Right hindlimb (tissue), 1 donor: ENCODE results near the gene CCDC187.
A peak's percentile ranks its signal among the peaks of the same experiment; 100 is the strongest.

Experiments used
- DNase-seq: peaks from one replicate; pipeline ENCODE4 v3.0.0-alpha.2; 2018

Gene CCDC187

DNA sequence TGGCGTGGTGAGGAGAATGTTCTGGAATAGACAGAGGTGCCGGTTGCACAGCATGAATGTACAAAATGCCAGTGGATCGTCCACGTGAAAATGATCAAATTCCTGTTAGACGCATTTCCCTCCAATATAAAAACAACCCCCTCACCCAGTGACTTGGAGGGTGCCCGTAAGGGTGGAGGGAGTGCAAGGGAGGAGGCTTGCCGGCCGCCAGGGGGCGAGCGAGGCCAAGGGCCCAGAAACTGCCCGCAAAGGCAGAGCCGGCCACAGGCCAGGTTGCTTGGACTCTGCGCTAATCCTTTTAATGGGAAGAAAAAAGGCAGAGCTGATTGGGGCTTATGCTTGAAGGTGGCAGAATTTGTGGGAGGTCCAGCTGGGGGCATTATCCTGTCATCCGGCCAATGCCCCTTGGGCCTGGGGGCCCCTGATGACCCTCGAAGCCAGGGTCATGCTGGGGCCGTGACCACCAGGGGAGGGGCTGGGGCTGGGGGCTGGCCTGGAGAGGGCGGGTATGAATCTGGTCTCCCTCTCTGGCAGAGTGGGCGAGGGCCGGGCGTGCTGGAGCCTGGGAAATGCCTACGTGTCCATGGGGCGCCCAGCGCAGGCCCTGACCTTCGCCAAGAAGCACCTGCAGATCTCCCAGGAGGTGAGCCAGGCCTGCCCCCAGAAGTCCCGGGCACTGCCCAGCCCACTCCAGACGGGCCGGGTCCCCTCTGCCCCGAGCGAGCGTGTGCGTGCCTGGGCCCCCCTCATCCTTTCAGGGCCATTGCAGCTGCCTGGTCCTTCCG is 35.5 kb upstream of the CCDC187 start:
- no peak for DNase-seq

DNA sequence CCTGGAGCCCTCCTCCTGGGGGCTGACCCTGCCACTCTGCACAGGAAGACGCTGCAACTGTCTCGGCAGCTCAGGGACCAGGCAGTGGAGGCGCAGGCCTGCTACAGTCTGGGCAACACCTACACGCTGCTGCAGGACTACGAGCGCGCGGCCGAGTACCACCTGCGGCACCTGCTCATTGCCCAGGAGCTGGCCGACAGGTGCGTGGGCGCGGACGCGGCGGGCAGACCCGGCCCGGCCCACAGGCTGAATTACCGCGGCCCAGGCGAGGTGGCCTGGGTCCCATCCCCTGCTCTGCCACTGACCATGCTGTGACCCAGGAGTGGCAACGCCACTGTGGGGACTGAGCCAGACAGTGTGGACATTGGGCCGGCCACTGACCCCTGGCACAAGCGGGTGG is 34.6 kb upstream of the CCDC187 start:
- DNase-seq: no peak

DNA sequence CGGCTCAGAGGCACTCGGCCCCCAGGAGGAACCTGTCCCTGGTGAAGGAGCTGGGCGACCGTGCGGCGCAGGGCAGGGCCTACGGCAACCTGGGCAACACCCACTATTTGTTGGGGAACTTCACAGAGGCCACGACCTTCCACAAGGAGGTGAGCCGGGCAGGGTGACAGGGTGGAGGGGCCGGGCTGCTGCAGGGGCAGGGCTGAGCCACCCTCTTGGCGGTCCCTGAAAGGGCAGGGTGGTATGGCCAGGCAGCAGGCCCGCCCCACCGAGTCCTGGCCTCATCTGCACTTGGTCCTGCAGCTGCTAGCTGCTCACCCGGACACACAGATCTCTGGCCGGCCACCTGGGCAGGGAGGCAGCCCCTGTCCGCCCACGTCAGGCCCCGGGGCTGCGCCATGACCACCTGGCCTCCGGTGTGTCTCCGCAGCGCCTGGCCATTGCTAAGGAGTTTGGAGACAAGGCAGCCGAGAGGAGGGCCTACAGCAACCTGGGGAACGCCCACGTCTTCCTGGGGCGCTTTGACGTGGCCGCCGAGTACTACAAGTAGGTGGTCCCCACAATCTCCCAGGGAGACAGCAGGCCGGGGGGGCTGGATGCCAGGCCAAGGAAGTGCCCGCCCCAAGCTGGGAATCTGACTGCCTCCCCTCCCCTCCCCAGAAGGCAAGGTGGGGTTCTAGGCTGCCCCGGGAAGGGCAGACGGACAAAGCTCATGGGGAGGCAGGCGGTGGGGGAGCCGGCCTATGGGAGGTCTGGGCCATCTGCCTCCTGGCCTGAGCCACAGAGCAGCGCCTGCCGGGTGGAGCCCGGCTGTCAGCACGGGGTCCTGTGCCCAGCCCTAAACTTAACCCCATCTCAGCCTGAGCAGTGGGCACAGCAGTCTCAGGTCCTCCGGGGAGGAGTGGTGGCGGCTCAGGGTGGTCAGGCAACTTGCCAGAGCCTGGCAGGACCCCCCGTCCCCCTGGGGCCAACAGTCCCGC is 33.8 kb upstream of the CCDC187 start:
- DNase-seq: no peak

DNA sequence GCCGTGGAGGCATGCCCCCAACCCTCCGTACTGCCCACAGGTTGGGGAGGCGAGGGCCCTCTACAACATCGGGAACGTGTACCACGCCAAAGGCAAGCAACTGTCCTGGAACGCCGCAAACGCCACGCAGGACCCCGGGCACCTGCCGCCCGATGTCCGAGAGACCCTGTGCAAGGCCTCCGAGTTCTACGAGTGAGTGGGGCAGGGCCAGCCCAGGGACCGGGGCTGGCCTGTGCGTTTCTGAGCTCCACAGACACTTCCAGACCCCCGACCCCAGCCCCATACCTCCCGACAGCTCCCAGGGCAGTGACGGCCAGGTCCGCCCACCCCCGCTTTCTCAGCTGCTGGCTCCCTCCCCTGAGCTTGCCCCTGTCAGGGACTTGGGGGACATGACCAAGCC is 33.0 kb upstream of the CCDC187 start:
- no peak for DNase-seq

DNA sequence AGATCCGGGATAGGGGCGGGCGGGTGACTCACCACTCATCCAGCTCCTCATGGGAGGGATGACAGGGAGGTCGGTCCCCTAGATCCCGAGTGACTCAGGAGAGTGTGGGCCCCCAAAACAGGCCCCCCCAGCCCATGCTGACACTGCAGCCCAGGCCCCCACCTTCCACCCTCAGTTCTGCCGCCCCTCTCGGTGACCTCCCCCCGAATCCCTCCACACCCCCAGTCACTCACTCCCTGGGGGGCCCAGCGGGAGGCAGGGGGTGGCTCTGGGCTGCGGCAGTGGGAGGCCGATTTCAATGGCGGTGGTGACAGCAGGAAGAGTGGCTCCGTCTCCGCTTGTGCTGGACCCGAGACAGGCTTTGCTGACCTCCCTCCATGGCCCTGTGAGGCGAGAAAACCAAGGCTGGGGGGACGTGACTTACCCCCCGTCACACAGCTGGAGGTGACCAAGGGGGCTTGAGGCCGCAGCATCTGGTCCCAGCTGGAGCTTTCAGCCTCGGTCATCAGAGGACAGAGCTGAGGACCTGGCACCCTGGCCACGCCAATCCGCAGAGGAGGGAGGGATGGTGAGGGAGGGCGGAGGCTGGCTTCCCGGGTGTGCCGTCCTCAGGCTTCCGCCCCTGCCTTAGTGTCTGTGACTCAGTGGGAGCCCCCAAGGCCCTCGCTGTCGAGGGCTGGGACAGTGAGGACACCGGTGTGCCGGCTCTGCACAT is 32.4 kb upstream of the CCDC187 start:
- no peak for DNase-seq

DNA sequence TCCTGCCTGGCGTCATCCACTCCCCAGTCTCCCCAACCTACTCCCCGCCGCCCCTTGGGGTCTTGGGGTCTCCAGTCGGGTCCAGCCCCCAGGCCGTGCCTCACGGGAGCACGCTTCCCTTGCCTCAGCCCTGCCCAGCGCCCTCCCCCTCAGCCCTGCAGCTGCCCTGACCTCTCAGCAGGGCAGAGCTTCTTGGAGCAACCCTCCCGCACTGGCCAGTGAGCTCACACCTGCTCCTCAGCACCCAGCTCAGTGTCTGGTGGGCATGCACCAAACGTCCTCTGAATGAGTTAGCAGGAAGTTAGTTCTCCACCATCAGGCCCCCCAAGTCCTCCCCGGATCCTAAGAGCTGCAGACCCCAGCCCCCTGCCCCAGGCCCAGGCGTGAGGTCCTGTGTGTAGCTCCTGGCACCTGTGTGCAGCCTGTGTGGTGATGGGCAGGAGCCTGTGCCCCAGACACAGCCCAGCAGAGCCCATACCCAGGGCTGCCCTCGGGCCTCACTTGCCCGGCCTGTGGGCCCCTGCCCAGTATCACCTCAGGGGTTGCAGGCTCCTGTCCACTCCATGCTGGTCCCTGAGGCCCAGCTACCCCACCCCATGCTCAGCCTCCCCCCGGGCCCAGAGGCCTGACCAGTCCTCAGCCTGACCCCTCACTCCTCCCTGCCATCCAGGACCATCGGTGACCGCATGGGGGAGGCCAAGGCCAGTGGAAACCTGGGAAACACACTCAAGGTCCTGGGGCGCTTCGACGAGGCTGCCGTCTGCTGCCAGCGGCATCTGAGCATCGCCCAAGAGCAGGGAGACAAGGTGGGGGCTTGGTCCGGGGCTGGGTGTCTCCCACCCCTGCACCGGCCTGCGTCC is 31.6 kb upstream of the CCDC187 start:
- no peak for DNase-seq

DNA sequence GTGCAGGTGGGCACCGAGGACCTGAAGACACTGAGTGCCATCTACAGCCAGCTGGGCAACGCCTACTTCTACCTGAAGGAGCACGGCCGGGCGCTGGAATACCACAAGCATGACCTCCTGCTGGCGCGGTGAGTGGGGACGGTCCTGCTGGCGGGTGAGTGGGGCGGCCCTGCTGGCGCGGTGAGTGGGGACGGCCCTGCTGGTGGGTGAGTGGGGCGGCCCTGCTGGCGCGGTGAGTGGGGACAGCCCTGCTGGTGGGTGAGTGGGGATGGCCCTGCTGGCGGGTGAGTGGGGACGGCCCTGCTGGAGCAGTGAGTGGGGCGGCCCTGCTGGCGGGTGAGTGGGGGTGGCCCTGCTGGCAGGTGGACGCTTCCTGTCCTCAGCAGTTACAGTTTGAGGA is 30.6 kb upstream of the CCDC187 start:
- no peak for DNase-seq

DNA sequence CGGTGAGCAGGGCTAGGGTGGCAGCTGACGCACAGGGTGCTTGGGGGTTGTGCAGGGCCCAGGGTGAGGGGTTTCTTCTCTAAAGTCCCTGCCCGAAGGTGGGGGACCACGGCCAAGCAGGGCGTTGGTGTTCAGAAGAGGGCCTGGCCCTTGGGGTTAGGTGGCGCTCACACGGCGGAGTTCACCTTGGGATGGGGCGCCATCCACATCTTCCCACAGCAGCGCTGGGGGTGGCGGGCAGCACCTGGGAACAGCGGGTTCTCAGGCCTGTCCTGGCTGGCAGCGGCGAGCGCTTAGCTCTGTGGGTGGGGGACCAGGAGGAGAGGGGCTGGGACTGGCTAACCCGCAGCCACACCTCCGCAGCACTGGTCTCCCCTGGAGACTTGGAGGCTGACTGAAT is 29.6 kb upstream of the CCDC187 start:
- DNase-seq: no peak

DNA sequence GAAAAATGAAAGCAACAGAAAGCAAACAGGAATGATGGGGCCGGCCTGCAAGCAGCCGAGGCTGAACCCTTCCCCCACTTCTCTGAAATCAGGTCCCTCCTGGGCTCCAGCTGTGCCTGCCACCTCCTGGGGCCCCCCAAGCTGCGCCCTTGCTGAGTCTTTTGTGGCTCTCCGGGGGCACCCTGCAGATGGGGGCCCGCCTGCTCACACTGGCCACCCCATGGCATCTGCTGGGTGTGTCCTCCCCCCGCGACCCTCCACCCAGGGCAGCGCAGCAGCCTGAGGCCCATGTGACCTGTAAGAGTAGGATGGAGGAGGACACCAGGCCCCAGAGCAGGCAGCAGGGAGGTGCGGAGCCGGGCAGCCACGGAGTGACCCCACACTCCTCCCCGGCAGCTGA is 29.2 kb upstream of the CCDC187 start:
- DNase-seq: no peak

DNA sequence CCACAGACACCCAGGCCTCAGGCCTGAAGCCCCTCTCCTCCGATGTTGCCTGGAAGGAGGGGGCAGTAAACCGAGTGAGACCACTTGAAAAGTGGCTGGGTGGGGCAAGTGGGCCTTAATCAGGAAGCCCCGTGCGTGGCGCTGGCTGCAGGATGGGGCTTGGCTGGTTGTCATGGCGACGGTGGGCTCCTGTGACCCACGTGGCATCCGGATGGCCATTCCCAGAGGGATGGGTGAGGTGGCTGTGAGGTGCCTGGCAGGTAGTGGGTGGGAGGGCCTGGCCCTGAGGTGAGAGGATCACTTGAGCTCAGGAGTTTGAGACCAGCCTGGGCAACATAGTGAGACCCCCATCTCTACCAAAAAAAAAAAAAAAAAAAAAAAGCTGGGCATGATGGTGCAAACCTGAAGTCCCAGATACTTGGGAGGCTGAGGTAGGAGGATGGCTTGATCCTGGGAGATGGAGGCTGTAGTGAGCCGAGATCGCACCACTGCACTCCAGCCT is 28.6 kb upstream of the CCDC187 start:
- DNase-seq: no peak

DNA sequence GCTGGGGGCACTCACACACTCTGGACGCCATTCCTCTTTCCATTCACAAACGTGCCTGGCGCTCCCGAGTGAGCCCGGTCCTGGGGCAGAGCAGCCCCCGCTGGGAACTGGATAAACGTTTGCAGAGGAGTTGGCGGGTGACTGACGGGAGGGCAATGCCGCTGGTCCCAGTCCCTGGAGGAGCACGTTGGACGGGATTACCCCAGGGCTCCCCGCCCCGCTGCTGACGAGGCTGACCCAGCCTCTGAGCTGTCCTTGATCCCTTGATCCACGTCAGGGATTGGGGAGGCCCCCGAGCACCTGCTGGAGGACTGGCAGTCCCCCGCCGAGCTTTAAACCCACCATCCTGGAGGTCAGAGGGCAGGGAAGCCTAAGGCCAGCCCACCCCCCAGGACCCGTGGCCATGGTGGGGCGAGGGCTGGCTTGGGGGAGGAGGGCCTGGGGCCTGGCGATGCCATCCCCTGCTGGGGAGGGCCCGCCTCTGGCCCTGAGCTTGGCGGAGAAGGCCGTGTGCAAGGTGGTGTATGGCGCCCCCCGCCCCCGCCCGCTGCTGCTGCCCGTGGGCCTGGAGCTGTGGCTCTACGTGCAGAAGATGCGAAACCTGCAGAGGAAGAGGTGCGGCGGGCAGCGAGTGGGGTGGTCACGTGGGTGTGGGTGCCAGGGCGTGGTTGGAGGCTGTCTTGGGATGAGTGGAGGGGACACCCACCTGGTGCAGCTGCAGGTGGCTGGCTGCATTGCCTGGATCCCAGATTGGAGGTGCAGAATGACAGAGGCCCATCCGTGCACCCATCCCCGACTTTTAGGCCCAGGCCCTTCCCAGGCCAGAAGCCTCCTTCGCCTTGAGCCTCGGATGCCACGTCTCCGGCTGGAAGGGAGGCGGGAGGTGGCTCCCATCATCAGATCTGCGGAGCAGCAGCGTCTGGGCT is 27.9 kb upstream of the CCDC187 start:
- no peak for DNase-seq

DNA sequence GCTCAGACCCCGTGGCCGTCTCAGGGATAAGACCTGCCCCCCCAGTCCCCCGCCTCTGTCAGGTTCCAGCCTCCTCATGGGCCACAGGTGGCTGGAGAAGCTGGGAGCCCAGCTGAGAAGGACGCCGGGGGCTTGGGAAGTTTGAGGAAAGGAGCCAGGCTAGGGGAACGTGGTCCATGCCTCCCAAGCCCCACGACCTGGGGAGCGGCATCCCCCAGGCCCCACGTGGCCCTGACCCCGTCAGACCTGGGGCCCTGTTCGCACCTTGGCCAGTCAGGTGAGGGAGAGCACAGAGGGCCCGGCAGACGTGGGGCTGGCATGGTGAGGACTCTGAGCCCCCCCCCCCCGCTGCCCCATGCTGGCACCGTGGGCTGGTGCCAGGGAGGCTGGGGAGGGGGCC is 27.1 kb upstream of the CCDC187 start:
- DNase-seq: no peak

DNA sequence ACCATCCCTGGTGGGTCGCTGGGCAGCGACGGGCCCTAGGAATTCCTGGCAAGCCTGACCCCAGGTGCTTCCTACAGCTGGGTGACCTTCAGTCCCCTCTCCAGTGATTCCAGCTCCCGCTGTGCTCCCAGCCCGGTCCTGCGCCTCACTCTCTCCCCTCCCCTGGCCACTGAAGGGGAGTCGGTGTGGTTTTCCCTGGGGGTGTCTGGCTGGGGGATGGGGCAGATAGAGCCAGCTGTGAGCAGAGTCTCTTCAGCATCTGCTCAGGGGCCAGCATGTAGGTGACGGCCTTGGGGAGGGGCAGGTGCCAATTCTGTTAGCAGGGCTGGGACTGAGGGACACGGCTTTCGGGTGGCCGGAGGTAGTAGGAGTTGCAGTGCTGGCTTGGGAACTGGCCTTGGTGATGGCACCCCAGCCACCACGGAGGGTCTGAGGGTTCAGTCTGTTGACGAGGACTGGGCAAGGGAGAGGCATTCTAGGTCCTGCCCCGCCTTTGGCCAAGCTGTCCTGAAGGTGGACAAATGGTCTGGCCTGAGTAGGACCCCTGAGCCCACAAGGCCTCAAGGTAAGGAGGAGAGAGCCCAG is 26.6 kb upstream of the CCDC187 start:
- DNase-seq: no peak

DNA sequence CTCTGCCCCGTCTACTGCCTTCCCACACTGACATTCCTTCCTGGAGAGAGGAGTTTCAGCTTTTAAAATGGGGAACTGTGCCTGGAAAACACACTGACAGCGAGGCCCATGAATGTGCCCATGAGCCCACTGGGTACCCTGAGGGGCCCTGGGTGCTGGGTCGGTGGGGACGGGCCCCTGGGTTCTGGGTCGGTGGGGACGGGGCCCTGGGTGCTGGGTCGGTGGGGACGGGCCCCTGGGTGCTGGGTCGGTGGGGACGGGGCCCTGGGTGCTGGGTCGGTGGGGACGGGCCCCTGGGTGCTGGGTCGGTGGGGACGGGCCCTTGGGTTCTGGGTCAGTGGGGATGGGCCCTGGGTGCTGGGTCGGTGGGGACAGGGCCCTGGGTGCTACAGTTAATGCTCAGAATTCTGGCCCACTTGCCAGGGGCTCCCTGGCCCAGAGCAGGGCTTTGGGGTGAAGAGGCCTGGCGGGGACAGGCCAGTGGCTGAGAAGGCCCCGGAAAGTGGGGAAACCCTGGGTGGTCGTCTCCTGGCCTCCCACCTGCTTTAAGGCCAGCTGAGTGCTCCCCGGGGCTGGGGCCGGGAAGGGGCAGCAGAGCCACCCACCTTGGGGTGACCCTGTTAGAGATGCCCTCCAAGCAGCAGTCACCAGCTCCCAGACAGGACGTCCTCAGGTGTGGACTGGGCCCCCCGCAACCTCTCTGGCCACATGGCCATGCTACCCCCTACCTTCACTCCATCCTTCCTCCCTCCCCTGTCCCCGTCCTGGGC is 25.9 kb upstream of the CCDC187 start:
- DNase-seq: no peak

DNA sequence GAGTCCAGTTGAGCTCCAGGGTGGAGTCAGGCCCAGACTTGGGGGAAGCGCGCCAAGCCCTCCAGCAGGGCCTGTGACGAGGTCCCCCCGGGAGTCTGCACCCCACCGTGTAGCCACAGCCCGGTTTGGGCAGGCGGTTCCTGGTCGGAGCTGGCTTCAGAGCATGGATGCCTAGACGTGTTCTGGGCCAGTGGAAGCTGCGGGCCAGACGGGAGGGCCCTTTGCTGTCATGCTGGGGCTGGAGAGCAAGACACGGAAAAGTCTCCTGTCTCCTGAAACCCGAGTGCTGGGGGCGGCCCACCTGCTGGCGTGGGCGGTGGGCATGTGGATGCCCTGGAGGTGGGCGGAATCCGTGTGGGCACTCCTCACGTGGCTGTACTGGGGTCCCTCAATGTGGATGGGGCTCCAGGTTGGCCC is 25.3 kb upstream of the CCDC187 start:
- no peak for DNase-seq

DNA sequence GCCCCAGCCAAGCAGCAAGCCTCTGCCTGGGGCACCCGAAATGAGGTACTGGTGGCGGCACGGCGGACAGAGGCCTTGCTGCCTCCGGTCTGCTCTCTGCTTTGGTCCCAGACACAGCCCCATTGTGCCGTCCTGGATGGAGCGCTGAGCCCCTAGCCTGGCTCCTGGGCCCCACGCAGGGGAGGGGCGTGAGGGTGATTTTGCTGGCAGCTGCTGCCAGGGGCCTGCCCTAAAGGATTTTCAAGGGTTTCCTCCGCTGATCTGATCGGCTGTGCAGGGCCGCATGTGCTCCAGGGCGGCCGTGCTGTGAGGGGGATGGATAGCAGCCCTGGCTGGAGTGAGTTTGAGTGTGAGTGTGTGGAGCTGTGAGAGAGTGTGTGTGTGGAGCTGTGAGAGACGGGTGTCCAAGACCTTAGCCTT is 24.7 kb upstream of the CCDC187 start:
- DNase-seq: peak; percentile 82

DNA sequence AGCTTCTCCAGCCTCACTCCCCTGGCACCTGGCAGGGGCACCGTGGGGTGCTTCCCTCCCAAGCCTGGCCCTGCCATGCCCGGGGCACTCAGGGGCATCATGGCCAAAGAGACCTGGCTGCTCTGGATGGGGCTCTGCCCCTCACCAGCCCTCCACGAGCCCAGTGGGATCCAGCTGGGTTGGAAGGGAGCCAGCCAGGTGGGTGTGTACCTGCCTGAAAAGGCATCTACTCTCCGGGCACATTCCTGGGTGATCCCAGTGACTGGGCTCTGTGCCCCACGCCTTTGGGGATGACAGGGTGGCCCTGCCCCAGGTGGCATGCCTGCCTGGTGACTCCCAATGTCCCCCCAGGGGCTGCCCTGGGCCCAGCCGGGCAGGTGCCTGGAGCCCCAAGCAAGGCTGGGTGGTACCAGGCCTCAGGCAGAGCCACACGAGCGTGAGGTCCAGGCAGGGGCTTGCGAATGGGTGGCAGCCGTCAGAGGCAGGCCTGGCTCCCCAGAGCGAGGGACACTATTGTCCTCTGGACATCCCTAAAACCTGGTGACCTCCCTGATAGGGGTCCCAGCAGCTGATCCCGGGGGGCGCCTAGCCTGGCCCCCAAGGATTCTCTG is 24.2 kb upstream of the CCDC187 start:
- no peak for DNase-seq

DNA sequence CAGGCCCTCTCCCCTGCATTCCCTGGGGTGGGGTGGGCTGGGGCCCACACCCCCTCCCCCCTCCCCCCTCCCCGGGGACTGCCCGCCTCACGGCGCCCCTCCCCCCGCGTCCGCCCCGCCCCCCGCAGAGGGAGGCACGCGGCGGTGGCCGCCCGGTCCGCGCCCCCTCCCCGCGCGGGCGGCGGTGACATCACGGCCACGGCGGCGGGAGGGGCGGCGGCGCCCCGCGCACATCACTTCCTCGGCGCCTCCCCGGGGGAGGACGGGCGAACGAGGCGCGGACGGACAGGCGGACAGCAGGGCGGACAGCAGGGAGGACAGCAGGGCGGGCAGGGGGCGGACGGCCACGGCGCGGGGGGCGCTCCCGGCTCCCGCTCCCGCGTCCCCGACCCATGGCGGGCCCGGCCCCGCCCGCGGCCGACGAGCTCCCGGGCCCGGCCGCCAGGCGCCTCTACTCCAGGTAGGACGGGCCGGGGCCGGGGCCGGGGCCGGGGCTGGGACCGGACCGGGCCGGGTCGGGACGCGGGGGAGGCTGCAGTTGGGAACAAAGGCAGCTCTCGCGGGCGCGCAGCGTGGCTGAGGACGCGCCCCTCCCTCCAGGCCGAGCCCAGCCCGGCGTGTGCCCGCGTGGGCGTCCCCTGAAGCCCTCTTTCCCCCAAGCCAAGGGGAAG is 23.5 kb upstream of the CCDC187 start, which contains the start of gene GPSM1:
GPSM1 (plus strand) TSS at position 236 of the 671 bp plus-strand sequence; CDS start at position 393, 157 bp downstream.
- peak; percentile 74 for DNase-seq
